Panc1 (cell line): ENCODE results near the gene IMPG2.

ENCODE experiments used
- POLR2AphosphoS5 ChIP-seq: IDR thresholded peaks from 2 replicates; pipeline ENCODE4 v1.6.1; 2012; ENCODE audit warnings: mild to moderate bottlenecking, low read depth, low read length, moderate library complexity
- REST ChIP-seq, 2 experiments: IDR thresholded peaks; 2 replicates each; pipeline ENCODE4 v1.6.1; 2011 to 2012; ENCODE audit warnings: low read depth in 2 of 2, control low read depth in 1 of 2, low read length in 1 of 2, mild to moderate bottlenecking in 1 of 2, moderate library complexity in 1 of 2; ENCODE audit not compliant: insufficient read depth in 1 of 2
- SIN3A ChIP-seq: IDR thresholded peaks from 2 replicates; pipeline ENCODE4 v1.6.1; 2012; ENCODE audit warnings: low read depth, mild to moderate bottlenecking, low read length, moderate library complexity, borderline replicate concordance; ENCODE audit not compliant: insufficient read depth
- TF ChIP-seq, protein P1 (sequence below): fragments of 450-650 bp; IDR thresholded peaks from 2 replicates; pipeline ENCODE4 v1.5.1; 2017; ENCODE audit warnings: mild to moderate bottlenecking

- TF ChIP-seq, protein P1, sequence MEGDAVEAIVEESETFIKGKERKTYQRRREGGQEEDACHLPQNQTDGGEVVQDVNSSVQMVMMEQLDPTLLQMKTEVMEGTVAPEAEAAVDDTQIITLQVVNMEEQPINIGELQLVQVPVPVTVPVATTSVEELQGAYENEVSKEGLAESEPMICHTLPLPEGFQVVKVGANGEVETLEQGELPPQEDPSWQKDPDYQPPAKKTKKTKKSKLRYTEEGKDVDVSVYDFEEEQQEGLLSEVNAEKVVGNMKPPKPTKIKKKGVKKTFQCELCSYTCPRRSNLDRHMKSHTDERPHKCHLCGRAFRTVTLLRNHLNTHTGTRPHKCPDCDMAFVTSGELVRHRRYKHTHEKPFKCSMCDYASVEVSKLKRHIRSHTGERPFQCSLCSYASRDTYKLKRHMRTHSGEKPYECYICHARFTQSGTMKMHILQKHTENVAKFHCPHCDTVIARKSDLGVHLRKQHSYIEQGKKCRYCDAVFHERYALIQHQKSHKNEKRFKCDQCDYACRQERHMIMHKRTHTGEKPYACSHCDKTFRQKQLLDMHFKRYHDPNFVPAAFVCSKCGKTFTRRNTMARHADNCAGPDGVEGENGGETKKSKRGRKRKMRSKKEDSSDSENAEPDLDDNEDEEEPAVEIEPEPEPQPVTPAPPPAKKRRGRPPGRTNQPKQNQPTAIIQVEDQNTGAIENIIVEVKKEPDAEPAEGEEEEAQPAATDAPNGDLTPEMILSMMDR: no peak
- TF ChIP-seq POLR2AphosphoS5 (no peak), REST (IDR thresholded peaks at IDR 0.05; ENCODE audit: insufficient read depth in 1 of 2, low read depth in 2 of 2, low read length in 1 of 2) (no peak), SIN3A (no peak)
Observed at GRCh38 chr3:101235048-101235447, 85.3 kb downstream of the IMPG2 start.
